ENCODE data around the gene ASB1. TPM values are rescaled to one million over a fixed set of nuclear protein-coding genes. Genes with fewer than 3 reads are reported as not detected.

ASB1 gene
- total RNA-seq, 1 experiment from 2014 or later = 46.0 TPM

GRCh38 chr2:238489896-238490295 lies 63.2 kb downstream of the ASB1 start:
- Histone ChIP-seq H3K27me3 (ENCODE audit: insufficient read depth, low read length) (no peaks in the 10 kb centered on the region), H3K4ac (ENCODE audit: low read depth, low read length) (no peak overlapping the region), H3K9me3 (ENCODE audit: control insufficient read depth, low read depth, low read length) (peaks cover 11% of the 10 kb centered on the region), H3K9ac (ENCODE audit: extremely low read depth, insufficient read length, low read length) (no peak overlapping the region), H3T11ph (ENCODE audit: low read length) (no peak overlapping the region), H3K79me2 (ENCODE audit: insufficient read depth, low read length) (no peaks in the 10 kb centered on the region), H4K5ac (ENCODE audit: insufficient read length, low read depth, low read length) (no peak overlapping the region), H3K4me2 (ENCODE audit: insufficient read depth, insufficient read length, low read length) (no peak overlapping the region), H3K14ac (ENCODE audit: insufficient read depth, low read length) (no peak overlapping the region), H2BK120ac (ENCODE audit: low read depth, low read length, poor library complexity, severe bottlenecking) (no peak overlapping the region), H2AFZ (ENCODE audit: low read length) (no peak overlapping the region), H3K56ac (ENCODE audit: insufficient read length, low read depth, low read length) (no peak overlapping the region), H3K79me1 (ENCODE audit: insufficient read depth, low read depth, low read length, poor library complexity, severe bottlenecking) (no peaks in the 10 kb centered on the region), H3K23ac (ENCODE audit: insufficient read length, low read depth, low read length) (no peak overlapping the region), H3K18ac (ENCODE audit: insufficient read length, low read depth, low read length) (no peak overlapping the region), H3K27ac (ENCODE audit: insufficient read length, low read depth, low read length) (no peak overlapping the region), H4K91ac (ENCODE audit: insufficient read length, low read depth, low read length) (no peak overlapping the region), H4K8ac (replicated peaks; ENCODE audit: insufficient read length, low read depth, low read length) (no peak overlapping the region), H2BK15ac (ENCODE audit: low read depth, low read length) (no peak overlapping the region), H2BK5ac (ENCODE audit: insufficient read length, low read length) (no peak overlapping the region), H4K20me1 (ENCODE audit: control insufficient read depth, insufficient read depth, insufficient read length) (no peaks in the 10 kb centered on the region), H2AK5ac (ENCODE audit: insufficient read length, low read length) (no peak overlapping the region), H2BK20ac (ENCODE audit: low read depth, low read length, poor library complexity, severe bottlenecking) (no peak overlapping the region), H3K23me2 (ENCODE audit: insufficient read length, low read depth, low read length, poor library complexity, severe bottlenecking) (no peaks in the 10 kb centered on the region), H3K4me1 (ENCODE audit: insufficient read depth, low read length) (no peaks in the 10 kb centered on the region), H2BK12ac (ENCODE audit: insufficient read length, low read depth, low read length) (no peak overlapping the region)
- Mint-ChIP-seq H3K27ac (no peak overlapping the region), H3K9me3 (no peaks in the 10 kb centered on the region), H3K4me1 (peaks cover 10 to 12% of the 10 kb centered on the region in 2 experiments), H3K27me3 (ENCODE audit: low read depth) (peaks cover 4% of the 10 kb centered on the region), H3K4me3 (no peak overlapping the region), H3K36me3 (ENCODE audit: insufficient read depth in 1 of 3, low read depth in 3 of 3) (no peaks in the 10 kb centered on the region)
- DNase-seq = no peak
- TF ChIP-seq CTCF (conservative IDR thresholded peaks at IDR 0.05) = no peak
